Stimulated activated CD4-positive, alpha-beta T cell treated with anti-CD3 and anti-CD28 coated beads, Interleukin-2, amount 100 ng/mL, for 4 hours (primary cell): Measurements from ENCODE around the gene MBD6.
"Not testable (repeated sequence)": the region's sequence is repeated elsewhere in the genome, so short reads cannot be mapped to it uniquely, and the experiment has no call there.

Experiments used
- DNase-seq: peaks from one replicate; pipeline ENCODE4 v3.0.0-alpha.2; 2020; ENCODE audit warnings: low read depth

The MBD6 gene

DNA sequence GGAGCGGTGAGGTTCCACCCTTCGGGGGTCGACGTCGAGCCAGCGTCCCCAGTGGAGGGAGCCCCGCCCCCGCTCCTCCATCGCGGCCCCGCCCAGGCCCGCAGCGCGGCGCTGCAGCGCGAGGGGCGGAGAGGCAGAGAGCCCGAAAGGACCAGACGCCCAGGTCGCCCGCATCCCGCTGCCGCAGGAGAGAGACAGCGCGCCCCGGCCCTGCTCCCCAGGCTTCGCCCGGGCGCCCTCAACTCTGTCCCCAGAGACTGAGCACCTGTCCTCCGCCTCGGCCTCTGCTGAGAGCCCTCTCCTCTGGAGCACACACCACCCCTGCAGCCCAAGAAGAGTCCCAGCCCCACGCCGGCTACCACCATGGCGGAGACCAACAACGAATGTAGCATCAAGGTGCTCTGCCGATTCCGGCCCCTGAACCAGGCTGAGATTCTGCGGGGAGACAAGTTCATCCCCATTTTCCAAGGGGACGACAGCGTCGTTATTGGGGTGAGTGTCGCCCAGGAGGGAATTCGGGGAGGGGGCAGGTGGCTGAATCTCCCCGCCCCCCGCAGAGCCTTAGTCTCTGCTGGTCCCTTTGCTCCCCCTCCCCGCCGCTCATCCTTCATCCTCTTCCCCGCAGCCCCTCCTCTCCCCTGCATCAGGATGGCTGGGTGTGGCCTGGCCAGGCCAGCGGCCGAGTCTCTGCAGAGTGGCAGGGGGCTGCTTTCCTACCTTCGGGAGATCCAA lies 27.5 kb downstream of the MBD6 start, which contains the start of gene KIF5A:
Gene KIF5A, plus strand, starts transcription at position 136 of the 732 bp plus-strand sequence. Its CDS starts 228 bp downstream, at position 364.
- peak; percentile 31 for DNase-seq

DNA sequence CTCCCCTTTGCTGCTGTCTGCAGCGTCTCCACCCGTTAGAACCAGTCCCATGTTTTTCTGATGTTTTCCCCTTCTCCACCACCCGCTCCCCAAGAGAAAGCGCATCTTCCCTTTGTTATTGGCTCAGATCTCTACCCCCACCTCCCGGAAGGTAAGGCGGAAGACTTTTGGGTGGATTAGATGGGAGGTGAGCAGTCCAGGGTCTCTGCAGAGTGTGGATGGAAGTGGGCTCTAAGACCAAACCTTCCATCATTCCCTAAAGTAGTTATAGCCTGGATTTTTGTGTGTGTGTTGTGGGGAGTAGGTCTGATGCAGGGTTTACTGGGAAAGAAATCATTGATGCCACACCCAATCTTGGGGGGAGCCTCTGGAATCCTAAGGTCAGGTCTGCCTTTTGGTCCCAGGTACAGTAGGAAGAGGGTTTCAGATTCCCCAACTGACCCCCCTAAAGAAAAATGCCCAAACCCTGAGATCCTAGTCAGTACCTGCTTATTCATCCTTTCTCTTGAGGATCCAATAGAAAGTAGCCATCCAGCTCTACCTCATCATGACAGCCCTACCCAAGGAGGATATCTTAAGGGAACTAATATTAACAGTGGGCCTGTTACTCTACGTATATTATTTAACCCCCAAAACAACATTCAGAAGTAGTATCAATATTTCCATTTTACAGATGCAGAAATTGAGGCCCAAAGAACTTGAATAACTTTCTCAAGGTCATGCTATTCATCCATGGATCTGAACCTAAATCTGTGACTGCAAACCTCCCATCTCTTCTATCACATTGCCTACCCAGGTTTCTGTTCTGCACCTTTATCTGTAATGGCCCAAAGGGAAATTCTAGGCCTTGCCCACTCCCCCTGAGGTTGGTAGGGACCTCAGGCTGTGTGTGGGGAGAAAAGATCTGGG lies 28.3 kb downstream of the MBD6 start:
- no peak for DNase-seq

DNA sequence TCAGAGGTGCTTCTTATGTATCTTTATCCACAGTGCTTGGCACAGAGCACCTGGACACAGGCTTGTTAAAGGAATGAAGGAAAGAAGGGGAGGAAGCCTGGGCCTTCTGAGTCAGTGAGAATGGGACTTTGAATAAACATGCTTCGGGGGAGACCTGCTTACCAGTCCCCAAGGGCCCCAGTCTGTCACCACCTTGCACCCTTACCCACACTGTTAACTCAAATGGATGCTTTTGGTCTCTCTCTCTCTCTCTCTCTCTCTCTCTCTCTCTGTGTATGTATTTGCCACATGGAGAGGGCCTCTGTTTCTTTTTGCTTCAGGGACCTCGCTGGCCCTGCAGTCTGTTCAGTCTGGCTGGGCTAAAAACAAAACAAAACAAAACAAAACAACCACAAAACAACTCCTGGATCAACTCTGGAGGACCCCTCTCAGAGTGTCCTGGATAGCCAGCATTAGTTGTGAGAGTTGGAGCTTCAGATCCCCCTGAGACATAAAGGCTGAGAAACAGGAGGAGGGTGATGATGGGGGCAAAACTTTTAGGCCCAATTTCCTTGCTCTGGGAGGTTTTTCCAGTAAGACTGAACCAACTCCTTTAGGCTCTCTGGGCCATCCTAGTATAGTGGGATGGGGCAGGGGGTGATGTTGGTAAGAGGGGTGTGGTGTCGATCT lies 29.1 kb downstream of the MBD6 start:
- DNase-seq: no peak

DNA sequence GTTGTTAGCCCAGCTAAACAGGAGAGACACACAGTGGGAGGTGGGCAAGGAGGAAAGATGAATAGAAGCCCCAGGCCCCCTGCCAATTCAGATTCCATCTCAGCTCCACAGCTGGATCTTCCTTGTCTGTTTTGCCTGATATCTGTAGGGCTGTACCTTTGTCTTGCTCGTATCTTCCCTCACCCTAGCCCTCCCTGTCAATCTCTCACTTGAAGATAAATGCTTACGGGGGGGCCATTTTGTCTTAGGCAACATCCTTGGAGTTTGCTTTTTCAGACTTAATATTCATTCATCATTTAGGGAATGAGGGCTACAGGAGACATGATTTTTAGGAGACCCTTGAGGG lies 29.7 kb downstream of the MBD6 start:
- DNase-seq: no peak

DNA sequence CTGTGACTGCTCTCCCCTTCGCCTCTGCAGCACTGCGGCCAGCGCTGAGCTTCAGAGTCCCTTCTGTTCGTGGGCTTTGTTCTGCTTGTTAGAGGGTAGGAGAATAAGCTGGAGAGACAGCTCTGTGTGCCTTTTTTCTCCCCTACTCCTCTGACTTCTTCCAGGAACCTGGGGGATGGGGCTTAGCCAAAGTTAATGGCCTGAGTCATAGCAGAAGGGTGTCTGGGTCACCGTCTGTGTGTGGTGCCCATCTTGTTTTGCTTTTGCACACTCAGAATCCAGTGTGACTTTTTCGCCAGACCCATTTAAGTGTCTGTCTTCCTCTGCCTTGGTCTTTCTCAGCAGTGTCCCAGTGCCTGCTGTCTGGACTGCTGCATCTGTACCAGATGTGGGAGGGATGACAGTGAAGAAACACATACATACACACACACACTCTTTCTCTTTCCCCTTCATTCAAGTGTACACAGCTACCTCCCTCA lies 30.2 kb downstream of the MBD6 start:
- no peak for DNase-seq

DNA sequence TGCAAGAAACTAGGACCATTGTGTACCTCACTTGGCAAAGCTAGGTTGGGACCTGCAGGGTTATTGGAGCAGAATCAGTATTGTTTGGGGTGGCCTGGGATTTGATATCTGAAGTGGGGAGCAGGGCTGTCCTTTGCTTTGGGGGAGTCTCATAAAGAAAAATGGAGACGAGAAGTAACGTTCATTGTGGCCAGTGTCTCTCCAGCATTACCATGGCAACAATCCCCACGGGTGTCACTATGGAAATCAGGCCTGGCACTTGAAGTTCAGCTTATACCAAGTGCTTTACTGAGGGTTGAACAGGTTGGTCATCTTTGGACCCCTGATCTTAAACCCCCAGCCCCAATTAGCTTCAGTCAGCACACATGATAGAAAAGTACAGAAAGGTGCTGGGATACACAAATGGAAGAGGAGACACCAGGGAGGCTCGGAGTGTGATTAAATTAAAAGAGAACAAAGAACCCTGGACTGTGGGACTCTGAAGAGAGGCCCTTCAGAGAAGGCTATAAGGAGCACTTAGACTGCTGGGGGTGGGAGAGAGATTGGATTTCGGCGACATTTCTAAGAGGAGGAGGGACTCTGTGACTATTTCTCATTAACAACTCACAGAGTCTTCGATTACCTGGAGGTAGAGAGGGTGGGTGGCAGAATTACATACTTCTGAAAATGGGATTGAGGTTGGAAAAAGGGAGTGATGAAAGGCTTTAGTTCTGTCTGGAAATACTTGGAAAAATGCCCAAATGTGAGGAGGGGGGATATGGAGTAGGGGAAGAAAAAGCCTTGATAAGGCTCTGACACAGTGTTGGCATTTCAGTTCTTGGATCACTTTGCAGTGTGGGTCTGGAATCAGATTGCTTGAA lies 30.9 kb downstream of the MBD6 start:
- DNase-seq: no peak

DNA sequence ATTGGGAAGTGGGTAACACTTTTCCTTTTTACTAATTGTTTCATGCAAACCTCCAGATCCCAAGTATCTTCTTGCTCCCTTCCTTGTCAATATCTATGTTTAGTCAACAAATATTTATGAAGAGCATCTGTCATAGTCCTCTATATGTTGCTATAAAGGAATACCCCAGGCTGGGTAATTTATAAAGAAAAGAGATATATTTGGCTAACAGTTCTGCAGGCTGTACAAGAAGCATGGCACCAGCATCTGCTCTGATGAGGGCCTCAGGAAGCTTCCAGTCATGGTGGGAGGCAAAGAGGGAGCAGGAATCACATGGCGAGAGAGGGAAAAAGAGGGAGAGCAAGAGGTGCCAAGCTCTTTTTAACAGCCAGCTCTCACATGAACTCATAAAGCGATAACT lies 31.8 kb downstream of the MBD6 start:
- no peak for DNase-seq

DNA sequence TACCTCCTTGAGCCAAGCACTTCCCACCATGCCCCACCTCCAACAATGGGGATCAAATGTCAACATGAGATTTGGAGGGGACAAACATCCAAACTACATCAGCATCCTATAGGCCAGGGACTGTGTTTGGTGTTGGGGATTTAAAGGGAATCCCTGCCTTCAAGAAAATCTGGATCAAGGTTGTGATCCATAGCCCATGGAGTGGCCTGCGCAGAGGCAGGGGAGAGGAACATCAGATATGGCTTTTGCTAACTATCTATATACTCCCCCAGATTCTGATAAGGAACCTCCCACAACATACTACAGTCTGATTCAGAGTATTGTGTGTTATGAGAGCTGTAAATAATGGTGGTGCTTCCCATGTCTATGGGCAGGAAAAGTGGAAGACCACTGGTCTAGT lies 32.3 kb downstream of the MBD6 start:
- DNase-seq: no peak

DNA sequence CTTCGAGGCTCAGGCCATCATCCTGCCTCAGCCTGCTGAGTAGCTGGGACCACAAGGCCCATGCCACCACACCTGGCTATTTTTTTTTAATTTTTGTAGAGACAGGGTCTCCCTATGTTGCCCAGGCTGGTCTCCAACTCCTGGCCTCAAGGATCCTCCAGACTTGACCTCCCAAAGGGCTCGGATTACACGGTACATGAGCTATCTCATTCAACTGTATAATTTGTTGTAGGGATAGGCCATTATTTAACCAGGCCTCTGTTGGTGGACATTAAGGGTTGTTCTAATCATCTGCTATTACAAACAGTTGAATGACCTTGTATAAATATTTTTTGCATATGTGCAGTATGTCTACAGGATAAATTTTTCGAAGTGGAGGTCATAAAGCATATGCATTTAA lies 36.2 kb downstream of the MBD6 start:
- DNase-seq: no peak

DNA sequence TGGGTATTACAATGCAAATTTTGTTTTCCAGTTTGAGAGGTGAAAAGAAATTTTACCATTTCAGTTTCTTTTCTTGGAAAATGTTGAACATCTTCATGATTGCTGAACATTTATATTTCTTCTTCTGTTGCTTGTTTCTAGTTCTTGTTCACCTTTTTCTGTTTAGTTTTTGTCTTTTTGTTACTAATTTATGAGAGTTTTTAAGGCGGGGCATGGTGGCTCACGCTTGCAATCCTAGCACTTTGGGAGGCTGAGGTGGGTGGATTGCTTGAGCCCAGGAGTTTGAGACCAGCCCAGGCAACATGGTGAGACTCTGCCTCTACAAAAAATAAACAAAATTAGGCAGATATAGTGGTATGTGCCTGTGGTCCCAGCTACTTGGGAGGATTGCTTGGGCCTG lies 37.9 kb downstream of the MBD6 start:
- no peak for DNase-seq

DNA sequence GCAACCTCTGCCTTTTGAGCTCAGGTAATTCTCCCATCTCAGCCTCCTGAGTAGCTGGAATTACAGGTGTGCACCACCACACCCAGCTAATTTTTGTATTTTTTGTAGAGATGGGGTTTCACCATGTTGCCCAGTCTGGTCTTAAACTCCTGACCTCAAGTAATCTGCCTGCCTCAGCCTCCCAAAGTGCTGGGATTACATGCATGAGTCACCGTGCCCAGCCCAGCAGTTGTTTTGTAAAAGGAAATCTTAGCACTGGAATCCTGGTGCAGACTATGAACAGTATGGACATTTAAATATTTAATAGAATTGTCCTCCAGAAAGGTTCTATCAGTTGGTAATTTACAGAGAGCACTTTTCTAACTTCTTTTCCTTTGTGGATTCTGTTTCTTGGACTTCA lies 38.5 kb downstream of the MBD6 start:
- not testable (repeated sequence) for DNase-seq

DNA sequence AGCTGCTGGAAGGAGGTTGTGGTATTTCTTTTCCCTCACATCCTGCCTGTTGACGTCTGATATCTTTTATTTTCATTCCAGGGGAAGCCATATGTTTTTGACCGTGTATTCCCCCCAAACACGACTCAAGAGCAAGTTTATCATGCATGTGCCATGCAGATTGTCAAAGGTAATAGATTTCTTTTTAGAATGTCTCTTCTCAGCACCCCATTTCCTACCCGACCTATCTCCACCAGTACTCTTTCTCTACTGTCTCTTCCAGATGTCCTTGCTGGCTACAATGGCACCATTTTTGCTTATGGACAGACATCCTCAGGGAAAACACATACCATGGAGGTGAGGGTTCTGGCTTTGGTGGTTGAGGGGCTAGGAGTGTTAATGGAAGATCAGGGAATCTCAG lies 40.7 kb downstream of the MBD6 start:
- no peak for DNase-seq

DNA sequence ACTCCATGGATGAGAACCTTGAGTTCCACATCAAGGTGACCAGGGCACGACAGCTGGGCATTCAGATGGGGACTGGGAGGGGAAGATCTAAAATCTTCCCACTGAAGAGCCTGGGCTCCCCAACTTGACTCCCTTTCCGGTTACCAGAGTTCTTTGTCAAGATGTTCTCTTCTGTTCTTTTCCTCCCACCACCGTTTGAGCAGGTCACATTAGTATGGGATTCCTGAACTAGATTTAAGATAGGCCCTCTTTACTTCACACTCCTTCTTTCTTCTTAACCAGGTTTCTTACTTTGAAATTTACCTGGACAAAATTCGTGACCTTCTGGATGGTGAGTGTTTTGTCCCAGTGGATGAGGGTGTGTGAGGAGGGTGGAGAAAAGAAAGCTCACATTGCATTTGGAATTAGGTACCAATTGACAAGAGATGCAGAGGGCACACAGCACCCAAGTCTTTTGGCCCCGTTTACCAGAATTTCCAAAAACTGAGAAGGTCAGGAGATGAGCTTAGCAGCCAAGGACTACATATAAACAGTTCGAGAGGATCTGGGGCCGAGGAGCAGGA lies 41.6 kb downstream of the MBD6 start:
- no peak for DNase-seq

DNA sequence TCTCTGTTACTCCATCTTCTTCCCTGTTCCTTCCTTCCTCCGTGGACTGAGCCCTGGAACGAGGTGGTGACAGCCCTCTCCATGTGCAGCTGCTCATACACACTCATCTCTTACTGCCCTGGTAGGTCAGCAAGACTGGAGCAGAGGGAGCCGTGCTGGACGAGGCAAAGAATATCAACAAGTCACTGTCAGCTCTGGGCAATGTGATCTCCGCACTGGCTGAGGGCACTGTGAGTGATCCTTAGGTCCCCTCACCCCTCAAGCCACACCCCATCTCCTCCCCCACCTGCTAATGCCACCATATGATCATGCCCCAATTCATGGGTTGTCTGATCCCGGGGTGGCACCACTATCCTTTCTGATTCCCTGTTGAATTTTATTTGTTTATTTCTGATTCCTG lies 46.2 kb downstream of the MBD6 start:
- no peak for DNase-seq

DNA sequence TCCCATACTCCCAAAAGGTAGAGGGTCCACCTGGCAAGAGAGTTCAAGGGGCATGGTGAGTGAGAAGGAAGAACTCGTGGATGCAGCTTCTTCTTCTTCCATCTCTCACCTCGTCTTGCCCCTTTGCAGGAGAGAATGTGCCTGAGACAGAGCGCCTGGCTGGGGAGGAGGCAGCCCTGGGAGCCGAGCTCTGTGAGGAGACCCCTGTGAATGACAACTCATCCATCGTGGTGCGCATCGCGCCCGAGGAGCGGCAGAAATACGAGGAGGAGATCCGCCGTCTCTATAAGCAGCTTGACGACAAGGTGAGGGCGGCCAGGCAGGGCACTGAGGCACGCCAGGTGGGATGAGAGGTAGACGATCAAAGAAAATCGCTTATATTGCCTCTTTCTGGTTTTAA lies 47.2 kb downstream of the MBD6 start:
- no peak for DNase-seq

DNA sequence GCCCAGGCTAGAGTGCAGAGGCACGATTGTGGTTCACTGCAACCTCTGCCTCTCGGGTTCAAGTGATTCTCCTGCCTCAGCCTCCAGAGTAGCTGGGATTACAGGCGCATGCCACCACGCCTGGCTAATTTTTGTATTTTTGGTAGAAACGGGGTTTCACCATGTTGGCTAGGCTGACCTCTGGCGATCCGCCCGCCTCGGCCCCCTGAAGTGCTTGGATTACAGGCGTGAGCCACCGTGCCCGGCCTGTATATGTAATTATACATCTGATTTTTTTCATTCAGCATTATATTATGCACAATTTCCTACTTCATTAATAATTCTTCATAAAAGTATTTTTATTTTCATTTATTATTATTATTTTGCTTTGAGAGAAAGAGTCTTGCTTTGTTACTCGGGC lies 47.8 kb downstream of the MBD6 start:
- not testable (repeated sequence) for DNase-seq

DNA sequence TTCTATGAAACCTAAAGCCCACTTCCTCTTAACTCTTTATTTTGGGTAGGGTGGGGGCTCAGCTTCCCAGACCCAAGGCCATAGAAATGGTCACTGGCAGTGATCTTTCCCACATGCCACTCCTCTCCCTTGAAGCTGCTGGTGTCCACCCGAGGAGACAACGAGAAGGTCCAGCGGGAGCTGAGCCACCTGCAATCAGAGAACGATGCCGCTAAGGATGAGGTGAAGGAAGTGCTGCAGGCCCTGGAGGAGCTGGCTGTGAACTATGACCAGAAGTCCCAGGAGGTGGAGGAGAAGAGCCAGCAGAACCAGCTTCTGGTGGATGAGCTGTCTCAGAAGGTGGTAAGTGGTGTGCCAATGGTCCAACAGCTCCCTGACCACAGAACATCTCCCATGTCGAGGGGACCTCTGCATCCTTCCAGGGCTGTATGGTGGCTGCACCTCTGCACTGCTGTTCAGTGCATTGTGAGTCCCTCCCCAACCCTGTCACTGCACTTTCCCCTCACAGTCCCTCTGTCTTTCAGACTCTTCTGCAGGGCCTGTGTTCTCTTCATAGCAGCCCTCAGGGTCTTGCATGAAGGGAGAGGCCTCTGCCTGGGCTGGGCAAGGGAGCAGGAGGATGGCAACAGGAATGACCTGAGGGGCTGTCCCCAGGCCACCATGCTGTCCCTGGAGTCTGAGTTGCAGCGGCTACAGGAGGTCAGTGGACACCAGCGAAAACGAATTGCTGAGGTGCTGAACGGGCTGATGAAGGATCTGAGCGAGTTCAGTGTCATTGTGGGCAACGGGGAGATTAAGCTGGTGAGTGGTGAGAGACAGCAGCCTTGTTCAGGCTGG lies 49.5 kb downstream of the MBD6 start:
- DNase-seq: no peak

DNA sequence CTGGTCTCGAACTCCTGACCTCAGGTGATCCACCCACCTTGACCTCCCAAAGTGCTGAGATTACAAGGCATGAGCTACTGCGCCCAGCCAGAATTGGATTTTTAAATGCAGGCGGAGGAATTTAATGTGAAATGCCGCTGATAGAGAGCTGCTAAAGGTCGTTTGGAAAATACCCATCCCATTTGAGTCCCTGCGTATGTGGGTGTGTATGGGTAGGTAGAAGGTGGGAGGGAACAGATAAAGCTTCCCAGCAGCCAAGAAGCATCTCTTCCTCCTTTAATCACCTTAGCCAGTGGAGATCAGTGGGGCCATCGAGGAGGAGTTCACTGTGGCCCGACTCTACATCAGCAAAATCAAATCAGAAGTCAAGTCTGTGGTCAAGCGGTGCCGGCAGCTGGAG lies 52.2 kb downstream of the MBD6 start:
- no peak for DNase-seq

DNA sequence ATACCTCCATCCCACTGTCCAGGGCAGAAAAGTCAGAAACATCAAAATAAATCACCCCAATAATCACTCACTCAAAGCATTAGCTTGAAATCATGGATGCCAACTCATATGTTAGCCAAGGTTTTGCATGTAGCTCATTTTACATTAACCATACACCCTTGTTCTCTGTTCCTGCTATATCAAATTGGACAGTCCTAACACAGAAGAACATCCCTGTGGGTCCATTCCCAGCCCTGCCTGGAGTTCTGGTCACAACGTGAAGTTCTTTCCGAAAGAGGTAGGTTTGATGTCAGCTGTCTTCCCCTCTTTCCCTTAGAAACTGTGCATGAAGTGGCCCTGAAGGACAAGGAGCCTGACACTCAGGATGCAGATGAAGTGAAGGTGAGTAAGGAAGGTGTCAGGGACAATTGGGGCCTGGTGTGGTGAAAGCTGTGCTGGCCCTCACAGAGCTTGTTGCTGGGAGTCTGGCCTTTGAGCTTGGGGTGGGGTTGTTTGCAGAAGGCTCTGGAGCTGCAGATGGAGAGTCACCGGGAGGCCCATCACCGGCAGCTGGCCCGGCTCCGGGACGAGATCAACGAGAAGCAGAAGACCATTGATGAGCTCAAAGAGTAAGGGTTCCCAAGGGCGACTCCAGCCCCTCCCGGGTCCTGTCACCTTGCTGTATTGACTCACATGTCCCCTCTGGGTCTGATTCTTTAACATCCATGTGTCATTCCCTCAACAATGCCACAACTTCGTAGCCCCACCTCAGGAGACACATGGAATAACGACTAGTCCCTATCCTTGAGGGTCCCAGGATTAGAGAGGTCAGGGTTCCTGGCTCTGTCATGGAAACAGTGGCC lies 53.4 kb downstream of the MBD6 start:
- no peak for DNase-seq
